T-helper 2 cell (primary cell): Measurements from ENCODE around the gene SP3.
A peak's percentile ranks its signal among the peaks of the same experiment; 100 is the strongest.

ENCODE experiments used
- DNase-seq, 5 experiments: peaks; one replicate each; pipeline versions ENCODE4 v3.0.0 to v3.0.0-alpha.2; 2012 to 2022

The SP3 gene

GRCh38 chr2:173996766-173997165 lies 31.6 kb upstream of the SP3 start:
- DNase-seq, result no peak

- DNase-seq, result no peak
Measured at GRCh38 chr2:173993459-173993858, 28.3 kb upstream of the SP3 start.

- no peak for DNase-seq
Measured at GRCh38 chr2:173991856-173992588, 26.8 kb upstream of the SP3 start.

GRCh38 chr2:173990970-173991819 lies 26.0 kb upstream of the SP3 start:
- peak in 1 of 5 experiments; percentile 29 for DNase-seq

GRCh38 chr2:173990245-173990644 lies 25.1 kb upstream of the SP3 start:
- DNase-seq, result no peak

- DNase-seq, result no peak
Measured at GRCh38 chr2:173989884-173990215, 24.7 kb upstream of the SP3 start.

GRCh38 chr2:173989160-173989883 lies 24.1 kb upstream of the SP3 start:
- DNase-seq, result no peak

- DNase-seq, result no peak
Measured at GRCh38 chr2:173986805-173987204, 21.6 kb upstream of the SP3 start.

- no peak for DNase-seq
Measured at GRCh38 chr2:173985605-173985992, 20.4 kb upstream of the SP3 start.

- DNase-seq, result no peak
Measured at GRCh38 chr2:173984866-173985604, 19.9 kb upstream of the SP3 start.

GRCh38 chr2:173983391-173983871 lies 18.3 kb upstream of the SP3 start:
- no peak for DNase-seq

GRCh38 chr2:173982918-173983317 lies 17.7 kb upstream of the SP3 start:
- no peak for DNase-seq

- no peak for DNase-seq
Measured at GRCh38 chr2:173982182-173982714, 17.1 kb upstream of the SP3 start.

- no peak for DNase-seq
Measured at GRCh38 chr2:173981520-173981919, 16.3 kb upstream of the SP3 start.

GRCh38 chr2:173979751-173980351 lies 14.7 kb upstream of the SP3 start:
- DNase-seq, result no peak

GRCh38 chr2:173978447-173978846 lies 13.3 kb upstream of the SP3 start:
- peak in 1 of 5 experiments; percentile 44 for DNase-seq

- no peak for DNase-seq
Measured at GRCh38 chr2:173972636-173973035, 7.5 kb upstream of the SP3 start.

- DNase-seq, result no peak
Measured at GRCh38 chr2:173972165-173972564, 7.0 kb upstream of the SP3 start.

- no peak for DNase-seq
Measured at GRCh38 chr2:173970516-173970924, 5.3 kb upstream of the SP3 start.

- DNase-seq, result no peak
Measured at GRCh38 chr2:173969886-173970285, 4.7 kb upstream of the SP3 start.

GRCh38 chr2:173968551-173968950 lies 3.4 kb upstream of the SP3 start:
- no peak for DNase-seq
